IMR-90 (cell line): ENCODE results near the gene PCYT1A.

Source experiments
- CHD1 ChIP-seq: IDR thresholded peaks from 2 replicates; pipeline ENCODE4 v1.6.1; 2012; ENCODE audit warnings: low read depth, low read length, improper control_type of control experiment
- MAFK ChIP-seq: IDR thresholded peaks from 2 replicates; pipeline ENCODE4 v1.6.1; 2012; ENCODE audit warnings: low read depth, low read length, improper control_type of control experiment
- MAZ ChIP-seq: IDR thresholded peaks from 2 replicates; pipeline ENCODE4 v1.6.1; 2012; ENCODE audit warnings: low read depth, mild to moderate bottlenecking, low read length, improper control_type of control experiment, moderate library complexity, borderline replicate concordance
- POLR2A ChIP-seq: IDR thresholded peaks from 2 replicates; pipeline ENCODE4 v1.6.1; 2012; ENCODE audit warnings: mild to moderate bottlenecking, low read depth, low read length
- RAD21 ChIP-seq: IDR thresholded peaks from 2 replicates; pipeline ENCODE4 v1.6.1; 2012; ENCODE audit warnings: low read length, improper control_type of control experiment
- RCOR1 ChIP-seq: IDR thresholded peaks from 2 replicates; pipeline ENCODE4 v1.6.1; 2012; ENCODE audit warnings: mild to moderate bottlenecking, low read length, improper control_type of control experiment; ENCODE audit not compliant: insufficient replicate concordance
- SMC3 ChIP-seq: fragments of 150-350 bp; IDR thresholded peaks from 2 replicates; pipeline ENCODE4 v1.6.1; 2016; ENCODE audit warnings: low read depth, mild to moderate bottlenecking, antibody characterized with exemption, low read length, moderate library complexity
- TF ChIP-seq, protein P1 (sequence below): conservative IDR thresholded peaks from 2 replicates; pipeline ENCODE4 v1.5.1; 2012; ENCODE audit warnings: mild to moderate bottlenecking, low read depth, low read length, improper control_type of control experiment
- TF ChIP-seq, protein P2 (sequence below): fragments of 150-350 bp; IDR thresholded peaks from 2 replicates; pipeline ENCODE4 v1.6.1; 2016; ENCODE audit warnings: low read depth, mild to moderate bottlenecking, low read length, moderate library complexity, borderline replicate concordance

- TF ChIP-seq, protein P1, sequence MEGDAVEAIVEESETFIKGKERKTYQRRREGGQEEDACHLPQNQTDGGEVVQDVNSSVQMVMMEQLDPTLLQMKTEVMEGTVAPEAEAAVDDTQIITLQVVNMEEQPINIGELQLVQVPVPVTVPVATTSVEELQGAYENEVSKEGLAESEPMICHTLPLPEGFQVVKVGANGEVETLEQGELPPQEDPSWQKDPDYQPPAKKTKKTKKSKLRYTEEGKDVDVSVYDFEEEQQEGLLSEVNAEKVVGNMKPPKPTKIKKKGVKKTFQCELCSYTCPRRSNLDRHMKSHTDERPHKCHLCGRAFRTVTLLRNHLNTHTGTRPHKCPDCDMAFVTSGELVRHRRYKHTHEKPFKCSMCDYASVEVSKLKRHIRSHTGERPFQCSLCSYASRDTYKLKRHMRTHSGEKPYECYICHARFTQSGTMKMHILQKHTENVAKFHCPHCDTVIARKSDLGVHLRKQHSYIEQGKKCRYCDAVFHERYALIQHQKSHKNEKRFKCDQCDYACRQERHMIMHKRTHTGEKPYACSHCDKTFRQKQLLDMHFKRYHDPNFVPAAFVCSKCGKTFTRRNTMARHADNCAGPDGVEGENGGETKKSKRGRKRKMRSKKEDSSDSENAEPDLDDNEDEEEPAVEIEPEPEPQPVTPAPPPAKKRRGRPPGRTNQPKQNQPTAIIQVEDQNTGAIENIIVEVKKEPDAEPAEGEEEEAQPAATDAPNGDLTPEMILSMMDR = no peak
- TF ChIP-seq, protein P2, sequence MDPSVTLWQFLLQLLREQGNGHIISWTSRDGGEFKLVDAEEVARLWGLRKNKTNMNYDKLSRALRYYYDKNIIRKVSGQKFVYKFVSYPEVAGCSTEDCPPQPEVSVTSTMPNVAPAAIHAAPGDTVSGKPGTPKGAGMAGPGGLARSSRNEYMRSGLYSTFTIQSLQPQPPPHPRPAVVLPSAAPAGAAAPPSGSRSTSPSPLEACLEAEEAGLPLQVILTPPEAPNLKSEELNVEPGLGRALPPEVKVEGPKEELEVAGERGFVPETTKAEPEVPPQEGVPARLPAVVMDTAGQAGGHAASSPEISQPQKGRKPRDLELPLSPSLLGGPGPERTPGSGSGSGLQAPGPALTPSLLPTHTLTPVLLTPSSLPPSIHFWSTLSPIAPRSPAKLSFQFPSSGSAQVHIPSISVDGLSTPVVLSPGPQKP = no peak
- TF ChIP-seq MAZ = no peak
- TF ChIP-seq CHD1 = no peak
- no peak for TF ChIP-seq RAD21
- no peak for TF ChIP-seq POLR2A
- no peak for TF ChIP-seq MAFK
- TF ChIP-seq SMC3 = no peak
- TF ChIP-seq RCOR1 = no peak
Observed at GRCh38 chr3:196270499-196270898, 17.0 kb downstream of the PCYT1A start.
